OCI-LY1 (cell line): ENCODE results near the gene NAA16.

Source experiments
- H2AFZ ChIP-seq: fragments of 200-600 bp; sonication (generic), shearing (Covaris generic); 2 replicates; pipeline ENCODE4 v1.6.0; 2014; ENCODE audit warnings: antibody characterized with exemption, mild to moderate bottlenecking, low read length
- H3F3A ChIP-seq: fragments of 200-600 bp; sonication (generic), shearing (Covaris generic); 2 replicates; pipeline ENCODE4 v1.6.0; 2014; ENCODE audit warnings: mild to moderate bottlenecking, antibody characterized with exemption, low read length, moderate library complexity; ENCODE audit not compliant: insufficient read depth
- H3K27ac ChIP-seq: fragments of 200-600 bp; sonication (generic); 2 replicates; pipeline ENCODE4 v1.5.1; 2014; ENCODE audit warnings: low read length, mixed run types, mild to moderate bottlenecking, low read depth; ENCODE audit not compliant: poor library complexity, severe bottlenecking
- H3K27me3 ChIP-seq: fragments of 200-600 bp; sonication (generic); 2 replicates; pipeline ENCODE4 v1.6.0; 2014; ENCODE audit warnings: antibody characterized with exemption, mild to moderate bottlenecking, low read length, moderate library complexity; ENCODE audit not compliant: insufficient read depth
- H3K36me3 ChIP-seq: fragments of 200-600 bp; sonication (generic); 2 replicates; pipeline ENCODE4 v1.6.1; 2014; ENCODE audit warnings: mild to moderate bottlenecking, antibody characterized with exemption, low read length, moderate library complexity, mixed read lengths; ENCODE audit not compliant: insufficient read depth
- H3K4me1 ChIP-seq: fragments of 200-600 bp; sonication (generic); 2 replicates; pipeline ENCODE4 v1.5.1; 2014; ENCODE audit warnings: mild to moderate bottlenecking, low read length, moderate library complexity; ENCODE audit not compliant: insufficient read depth, severe bottlenecking
- H3K4me2 ChIP-seq: fragments of 200-600 bp; sonication (generic), shearing (Covaris generic); 2 replicates; pipeline ENCODE4 v1.6.1; 2014; ENCODE audit warnings: low read length
- H3K4me3 ChIP-seq: fragments of 200-600 bp; sonication (generic); 2 replicates; pipeline ENCODE4 v1.5.1; 2014; ENCODE audit warnings: low read length, low read depth, mild to moderate bottlenecking, mixed read lengths; ENCODE audit not compliant: poor library complexity, severe bottlenecking
- H3K79me2 ChIP-seq: fragments of 200-600 bp; shearing (Covaris generic); 2 replicates; pipeline ENCODE4 v1.6.1; 2016; ENCODE audit warnings: mixed run types, low read length, mixed read lengths; ENCODE audit not compliant: insufficient read depth
- H3K9ac ChIP-seq: fragments of 200-600 bp; sonication (generic), shearing (Covaris generic); 2 replicates; pipeline ENCODE4 v1.6.1; 2014; ENCODE audit warnings: mild to moderate bottlenecking, low read length, mixed read lengths
- H3K9me2 ChIP-seq: fragments of 200-600 bp; sonication (generic), shearing (Covaris generic); 2 replicates; pipeline ENCODE4 v1.6.1; 2014; ENCODE audit warnings: low read depth, mild to moderate bottlenecking, low read length, mixed read lengths
- H3K9me3 ChIP-seq: fragments of 200-600 bp; shearing (Covaris generic); 2 replicates; pipeline ENCODE4 v1.6.1; 2014; ENCODE audit warnings: low read length, mixed read lengths
- H4K20me1 ChIP-seq: fragments of 200-600 bp; sonication (generic), shearing (Covaris generic); 2 replicates; pipeline ENCODE4 v1.6.0; 2016; ENCODE audit warnings: mild to moderate bottlenecking, low read length; ENCODE audit not compliant: insufficient read depth
- CTCF ChIP-seq: fragments of 200-600 bp; sonication (generic), shearing (Covaris generic); IDR thresholded peaks from 2 replicates; pipeline ENCODE4 v1.5.1; 2017; ENCODE audit warnings: mild to moderate bottlenecking, antibody characterized with exemption, low read length, moderate library complexity, mixed read lengths
- EZH2 ChIP-seq: fragments of 200-600 bp; sonication (generic), shearing (Covaris generic); IDR thresholded peaks from 2 replicates; pipeline ENCODE4 v1.8.0; 2017; ENCODE audit warnings: borderline replicate concordance, mixed run types, mild to moderate bottlenecking, antibody characterized with exemption, low read length, moderate library complexity, mixed read lengths

Gene NAA16

GRCh38 chr13:41402691-41403511 lies 91.8 kb downstream of the NAA16 start:
- Histone ChIP-seq H3K9me2 (no peaks in the 10 kb centered on the region), H3K4me3 (no peak overlapping the region), H4K20me1 (no peaks in the 10 kb centered on the region), H3K27ac (no peak overlapping the region), H3K9ac (no peak overlapping the region), H3F3A (no peaks in the 10 kb centered on the region), H3K4me2 (no peak overlapping the region), H3K36me3 (no peaks in the 10 kb centered on the region), H3K4me1 (peaks cover 5% of the 10 kb centered on the region), H2AFZ (no peak overlapping the region), H3K79me2 (no peaks in the 10 kb centered on the region), H3K9me3 (no peaks in the 10 kb centered on the region), H3K27me3 (no peaks in the 10 kb centered on the region)
- TF ChIP-seq EZH2 (no peak), CTCF (no peak)

GRCh38 chr13:41403983-41404382 lies 92.9 kb downstream of the NAA16 start:
- TF ChIP-seq EZH2 (no peak), CTCF (no peak)
- Histone ChIP-seq H3K79me2 (no peaks in the 10 kb centered on the region), H3K9ac (no peak overlapping the region), H3K36me3 (no peaks in the 10 kb centered on the region), H3K9me3 (no peaks in the 10 kb centered on the region), H4K20me1 (no peaks in the 10 kb centered on the region), H3K4me1 (peaks cover under 1% of the 10 kb centered on the region), H3K27ac (no peak overlapping the region), H3K4me3 (no peak overlapping the region), H3K4me2 (no peak overlapping the region), H3F3A (no peaks in the 10 kb centered on the region), H3K9me2 (no peaks in the 10 kb centered on the region), H3K27me3 (no peaks in the 10 kb centered on the region), H2AFZ (no peak overlapping the region)

- Histone ChIP-seq H3K4me2 (no peak overlapping the region), H3K9me2 (no peaks in the 10 kb centered on the region), H3K79me2 (no peaks in the 10 kb centered on the region), H3K27ac (no peak overlapping the region), H3K36me3 (no peaks in the 10 kb centered on the region), H3F3A (no peaks in the 10 kb centered on the region), H3K27me3 (no peaks in the 10 kb centered on the region), H3K9me3 (no peaks in the 10 kb centered on the region), H3K4me3 (no peak overlapping the region), H3K9ac (no peak overlapping the region), H2AFZ (no peak overlapping the region), H3K4me1 (peaks cover under 1% of the 10 kb centered on the region), H4K20me1 (no peaks in the 10 kb centered on the region)
- TF ChIP-seq CTCF (no peak), EZH2 (no peak)
Observed at GRCh38 chr13:41405367-41405766, 94.3 kb downstream of the NAA16 start.
